Measurements from ENCODE around the gene EVA1A.

DNA sequence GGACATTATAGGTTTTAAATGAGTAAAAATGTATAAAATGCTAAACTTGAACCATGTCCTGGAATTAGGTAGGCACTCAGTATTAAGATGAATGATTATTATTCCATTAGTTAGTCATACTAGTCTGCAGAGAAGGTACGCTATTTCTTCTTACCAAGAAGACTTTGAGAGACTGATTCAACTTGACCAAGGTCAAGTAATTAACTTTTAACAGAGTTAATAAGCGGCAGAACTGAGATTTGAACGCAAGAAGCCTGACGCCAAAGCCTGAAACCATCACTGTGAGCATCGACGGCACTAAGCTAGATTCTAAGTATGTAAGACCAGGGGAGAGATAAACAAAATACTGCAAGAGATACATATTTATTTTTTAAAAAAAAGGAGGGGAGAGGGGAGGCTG is 2.6 kb downstream of the EVA1A start:
- no peak for TF ChIP-seq CTCF (IDR thresholded peaks at IDR 0.05)
- TF ChIP-seq POLR2A (IDR thresholded peaks at IDR 0.05; ENCODE audit: low read depth), result no peak
